OCI-LY1 (cell line): ENCODE measurements around the gene RASAL2.

Experiments used
- CTCF ChIP-seq: fragments of 200-600 bp; sonication (generic), shearing (Covaris generic); IDR thresholded peaks from 2 replicates; pipeline ENCODE4 v1.5.1; 2017; ENCODE audit warnings: mild to moderate bottlenecking, antibody characterized with exemption, low read length, moderate library complexity, mixed read lengths
- EZH2 ChIP-seq: fragments of 200-600 bp; sonication (generic), shearing (Covaris generic); IDR thresholded peaks from 2 replicates; pipeline ENCODE4 v1.8.0; 2017; ENCODE audit warnings: borderline replicate concordance, mixed run types, mild to moderate bottlenecking, antibody characterized with exemption, low read length, moderate library complexity, mixed read lengths

DNA sequence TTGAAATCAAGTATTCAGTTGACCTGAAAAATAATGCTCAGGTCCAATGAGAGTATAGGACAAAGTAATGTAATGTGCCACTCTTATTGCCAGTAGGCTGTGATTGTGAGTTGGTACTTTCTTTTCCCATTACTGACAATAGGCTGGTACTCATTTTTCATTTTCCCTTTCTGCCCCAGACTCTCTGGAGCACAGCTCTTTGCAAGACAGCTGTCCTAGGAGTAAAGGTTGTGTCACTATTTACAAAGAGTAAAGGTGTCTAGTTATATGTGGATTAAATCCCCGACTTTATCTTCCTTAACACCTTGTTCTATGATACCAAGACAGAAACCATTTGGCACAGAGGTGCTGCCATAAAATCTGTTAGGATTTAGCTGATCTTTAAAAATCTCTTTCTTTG, 32.3 kb upstream of the RASAL2 start:
- TF ChIP-seq CTCF (no peak), EZH2 (no peak)
